AG09319 (cell line): Measurements from ENCODE around the gene SMIM35.

Source experiments
- DNase-seq: peaks from one replicate; pipeline ENCODE4 v3.0.0-alpha.2; 2010; ENCODE audit warnings: low read depth; ENCODE audit errors: extremely low read depth
- CTCF ChIP-seq: IDR thresholded peaks from 2 replicates; pipeline ENCODE4 v1.5.1; 2011; ENCODE audit warnings: low read depth, mild to moderate bottlenecking, inconsistent platforms, low read length, moderate library complexity

SMIM35 gene

GRCh38 chr11:117973503-117973860 lies 113.3 kb downstream of the SMIM35 start:
- DNase-seq = no peak
- TF ChIP-seq CTCF = no peak

- TF ChIP-seq CTCF = no peak
- no peak for DNase-seq
These were observed 113.9 kb downstream of the SMIM35 start for GRCh38 chr11:117972629-117973502.

GRCh38 chr11:117972044-117972443 lies 114.7 kb downstream of the SMIM35 start:
- TF ChIP-seq CTCF = no peak
- no peak for DNase-seq

GRCh38 chr11:117970400-117971024 lies 116.3 kb downstream of the SMIM35 start:
- TF ChIP-seq CTCF = no peak
- DNase-seq = no peak

- no peak for TF ChIP-seq CTCF
These were observed 117.4 kb downstream of the SMIM35 start for GRCh38 chr11:117969160-117969991.

GRCh38 chr11:117966908-117967307 lies 119.9 kb downstream of the SMIM35 start:
- no peak for TF ChIP-seq CTCF
- DNase-seq = no peak

More at GRCh38 chr11:117969160-117969991, 117.4 kb downstream of the SMIM35 start:
- DNase-seq = no peak
